Tibial nerve (tissue), 4 donors: ENCODE measurements around the gene LIPM. TPM values are rescaled to one million over a fixed set of nuclear protein-coding genes. Genes with fewer than 3 reads are reported as not detected.
A peak's percentile ranks its signal among the peaks of the same experiment; 100 is the strongest.

Experiments used
- DNase-seq, 2 donors: peaks; one replicate each; pipeline ENCODE4 v3.0.0-alpha.2; 2019; ENCODE audit warnings: low spot score in 2 of 2
- H3K27ac ChIP-seq, 4 donors: fragments of 200-600 bp; sonication (generic) in 3 of 4; one replicate each; pipeline ENCODE4 v1.5.1; 2017 to 2019; ENCODE audit warnings: mild to moderate bottlenecking in 1 of 4
- H3K27me3 ChIP-seq, 2 donors: fragments of 200-600 bp; sonication (generic) in 1 of 2; one replicate each; pipeline versions ENCODE4 v1.5.1 to v1.6.0; 2017 to 2019
- H3K36me3 ChIP-seq, 3 donors: fragments of 200-600 bp; sonication (generic); one replicate each; pipeline ENCODE4 v1.5.1; 2018 to 2019
- H3K4me1 ChIP-seq, 4 donors: fragments of 200-600 bp; sonication (generic) in 3 of 4; one replicate each; pipeline ENCODE4 v1.5.1; 2017 to 2019
- H3K4me3 ChIP-seq, 4 donors: fragments of 200-600 bp; sonication (generic) in 3 of 4; one replicate each; pipeline ENCODE4 v1.5.1; 2017 to 2019; ENCODE audit warnings: mild to moderate bottlenecking in 1 of 4, moderate library complexity in 1 of 4
- H3K9me3 ChIP-seq, 4 donors: fragments of 200-600 bp; sonication (generic) in 3 of 4; one replicate each; pipeline ENCODE4 v1.5.1; 2017 to 2019
- CTCF ChIP-seq, 5 experiments: fragments of 200-600 bp in 3 of 5; fragments of 450-650 bp in 2 of 5; sonication (generic) in 3 of 5; IDR thresholded peaks; one replicate each; pipeline ENCODE4 v1.5.1; 2016 to 2019; ENCODE audit warnings: antibody characterized with exemption in 5 of 5, mild to moderate bottlenecking in 3 of 5, moderate library complexity in 2 of 5
- EP300 ChIP-seq, 2 donors: sonication (generic); formaldehyde crosslinking; IDR thresholded peaks; one replicate each; pipeline ENCODE4 v1.6.1; 2017; ENCODE audit warnings: antibody characterized with exemption in 2 of 2, mild to moderate bottlenecking in 1 of 2
- POLR2A ChIP-seq, 2 donors: fragments of 450-650 bp; IDR thresholded peaks; one replicate each; pipeline ENCODE4 v1.6.1; 2017; ENCODE audit warnings: antibody characterized with exemption in 2 of 2, mild to moderate bottlenecking in 2 of 2, moderate library complexity in 2 of 2
- WGBS, 2 donors: methylation state at CpG; one replicate each; pipeline ENCODE4 v1.1.5; 2018; 5-methylcytosine and 5-hydroxymethylcytosine counted together
- total RNA-seq, 4 donors: library from RNA; depleted of rRNA; stranded (reverse); fragments of >200 nt; gene quantifications; one replicate each; pipeline ENCODE4 v1.1.0, GENCODE V29; 2016

LIPM gene
- total RNA-seq, 4 donors from 2014 or later = not detected

- H3K4me1 ChIP-seq = peaks cover 0 to 9% (median 0%) of the 10 kb centered on the region in 4 donors
- H3K36me3 ChIP-seq = no peaks in the 10 kb centered on the region
- no peak for TF ChIP-seq EP300 (IDR thresholded peaks at IDR 0.05)
- TF ChIP-seq CTCF (IDR thresholded peaks at IDR 0.05) = no peak
- no peak for TF ChIP-seq POLR2A (IDR thresholded peaks at IDR 0.05)
- no peak overlapping the region for H3K4me3 ChIP-seq
- 84 to 89% methylated on average over 5 of the region's 5 CpGs for WGBS, 2 donors
- no peak for DNase-seq
- H3K27ac ChIP-seq = no peak overlapping the region
- H3K27me3 ChIP-seq = no peaks in the 10 kb centered on the region
- H3K9me3 ChIP-seq = no peaks in the 10 kb centered on the region
Observed at GRCh38 chr10:88838766-88839350, 36.3 kb downstream of the LIPM start.

GRCh38 chr10:88840104-88840503 is 37.6 kb downstream of the LIPM start:
- Histone ChIP-seq H3K36me3 (no peaks in the 10 kb centered on the region), H3K4me1 (peaks cover 0 to 9% (median 0%) of the 10 kb centered on the region in 4 donors), H3K9me3 (no peaks in the 10 kb centered on the region), H3K4me3 (no peak overlapping the region), H3K27me3 (no peaks in the 10 kb centered on the region), H3K27ac (no peak overlapping the region)
- TF ChIP-seq CTCF (IDR thresholded peaks at IDR 0.05) = no peak
- WGBS, 2 donors = 86 to 90% methylated on average over 3 of the region's 3 CpGs
- DNase-seq = no peak

GRCh38 chr10:88840881-88841280 is 38.4 kb downstream of the LIPM start:
- 82 to 85% methylated on average over 5 of the region's 5 CpGs for WGBS, 2 donors
- TF ChIP-seq POLR2A (IDR thresholded peaks at IDR 0.05) (no peak), CTCF (IDR thresholded peaks at IDR 0.05) (no peak), EP300 (IDR thresholded peaks at IDR 0.05) (no peak)
- Histone ChIP-seq H3K4me1 (peaks cover 0 to 7% (median 0%) of the 10 kb centered on the region in 4 donors), H3K4me3 (no peak overlapping the region), H3K27me3 (no peaks in the 10 kb centered on the region), H3K9me3 (no peaks in the 10 kb centered on the region), H3K36me3 (no peaks in the 10 kb centered on the region), H3K27ac (peak overlapping the region in 2 of 4 donors; percentile 16 to 44)
- DNase-seq = no peak

- H3K27me3 ChIP-seq = no peaks in the 10 kb centered on the region
- DNase-seq = no peak
- WGBS, 2 donors = 64 to 76% methylated on average over 6 of the region's 6 CpGs
- H3K9me3 ChIP-seq = no peaks in the 10 kb centered on the region
- H3K4me3 ChIP-seq = no peak overlapping the region
- peaks cover 0 to 6% (median 0%) of the 10 kb centered on the region in 4 donors for H3K4me1 ChIP-seq
- TF ChIP-seq EP300 (IDR thresholded peaks at IDR 0.05) (no peak), POLR2A (IDR thresholded peaks at IDR 0.05) (no peak), CTCF (IDR thresholded peaks at IDR 0.05) (no peak)
- H3K27ac ChIP-seq = peak overlapping the region in 2 of 4 donors; percentile 16 to 44
- H3K36me3 ChIP-seq = no peaks in the 10 kb centered on the region
Observed at GRCh38 chr10:88841316-88842111, 39.0 kb downstream of the LIPM start.

GRCh38 chr10:88843171-88843570 is 40.6 kb downstream of the LIPM start:
- Histone ChIP-seq H3K36me3 (no peaks in the 10 kb centered on the region), H3K27ac (no peak overlapping the region), H3K27me3 (no peaks in the 10 kb centered on the region), H3K9me3 (no peaks in the 10 kb centered on the region), H3K4me3 (no peak overlapping the region), H3K4me1 (peaks cover 0 to 6% (median 0%) of the 10 kb centered on the region in 4 donors)
- 93 to 94% methylated on average over 4 of the region's 4 CpGs for WGBS, 2 donors
- no peak for TF ChIP-seq POLR2A (IDR thresholded peaks at IDR 0.05)
- TF ChIP-seq EP300 (IDR thresholded peaks at IDR 0.05) = no peak
- TF ChIP-seq CTCF (IDR thresholded peaks at IDR 0.05) = no peak
- DNase-seq = no peak
